Tibial artery (tissue), 4 donors: ENCODE data around the gene ATP6V1D.

Experiments used
- DNase-seq, 2 donors: peaks; one replicate each; pipeline ENCODE4 v3.0.0-alpha.2; 2019
- H3K27ac ChIP-seq, 2 donors: fragments of 200-600 bp; sonication (generic) in 1 of 2; 1 replicate in 1 of 2; 2 replicates in 1 of 2; pipeline ENCODE4 v1.5.1; 2018 to 2019; ENCODE audit warnings: mild to moderate bottlenecking in 1 of 2
- H3K27me3 ChIP-seq, 2 donors: fragments of 200-600 bp; sonication (generic) in 1 of 2; one replicate each; pipeline versions ENCODE4 v1.5.1 to v1.6.0; 2016 to 2019
- H3K36me3 ChIP-seq, 3 donors: fragments of 200-600 bp; sonication (generic) in 2 of 3; one replicate each; pipeline ENCODE4 v1.5.1; 2016 to 2019; ENCODE audit warnings: mild to moderate bottlenecking in 2 of 3
- H3K4me1 ChIP-seq, 4 donors: fragments of 200-600 bp; sonication (generic) in 2 of 4; 1 replicate in 3 of 4; 2 replicates in 1 of 4; pipeline ENCODE4 v1.5.1; 2016 to 2019
- H3K4me3 ChIP-seq, 2 donors: fragments of 200-600 bp; sonication (generic) in 1 of 2; 1 replicate in 1 of 2; 2 replicates in 1 of 2; pipeline ENCODE4 v1.5.1; 2018 to 2019; ENCODE audit warnings: mild to moderate bottlenecking in 2 of 2
- H3K9me3 ChIP-seq, 3 donors: fragments of 200-600 bp; sonication (generic) in 1 of 3; one replicate each; pipeline ENCODE4 v1.5.1; 2016 to 2019
- intact Hi-C: fragments of 100-400 bp; cut with DNase I; formaldehyde crosslinking; loops from one replicate; pipeline ENCODE4 v1.15.0; 2023; ENCODE audit warnings: low total_unique reads
- TF ChIP-seq, protein P1 (sequence below), 2 experiments: fragments of 200-600 bp in 1 of 2; fragments of 450-650 bp in 1 of 2; IDR thresholded peaks; one replicate each; pipeline ENCODE4 v1.5.1; 2017 to 2019; ENCODE audit warnings: antibody characterized with exemption in 2 of 2, mild to moderate bottlenecking in 1 of 2, moderate library complexity in 1 of 2

The ATP6V1D gene

DNA sequence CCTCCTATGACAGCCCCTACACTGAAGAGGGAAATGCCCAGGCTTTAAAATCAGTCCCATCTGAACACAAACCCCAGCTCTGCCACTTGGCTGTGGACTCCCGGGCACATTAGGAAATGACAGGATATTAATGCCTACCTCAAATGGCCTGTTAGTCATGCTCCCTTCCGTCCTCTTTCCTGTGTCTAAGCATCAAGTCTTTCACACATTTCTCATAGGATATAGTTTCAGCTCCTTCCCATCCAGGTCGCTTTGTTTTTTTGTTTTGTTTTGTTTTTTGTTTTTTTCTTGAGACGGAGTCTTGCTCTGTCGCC is 36.2 kb upstream of the ATP6V1D start:
- DNase-seq, result no peak
- H3K9me3 ChIP-seq, result no peaks in the 10 kb centered on the region
- H3K4me3 ChIP-seq, result no peak overlapping the region
- no peaks in the 10 kb centered on the region for H3K36me3 ChIP-seq
- no peaks in the 10 kb centered on the region for H3K4me1 ChIP-seq
- TF ChIP-seq, protein P1, sequence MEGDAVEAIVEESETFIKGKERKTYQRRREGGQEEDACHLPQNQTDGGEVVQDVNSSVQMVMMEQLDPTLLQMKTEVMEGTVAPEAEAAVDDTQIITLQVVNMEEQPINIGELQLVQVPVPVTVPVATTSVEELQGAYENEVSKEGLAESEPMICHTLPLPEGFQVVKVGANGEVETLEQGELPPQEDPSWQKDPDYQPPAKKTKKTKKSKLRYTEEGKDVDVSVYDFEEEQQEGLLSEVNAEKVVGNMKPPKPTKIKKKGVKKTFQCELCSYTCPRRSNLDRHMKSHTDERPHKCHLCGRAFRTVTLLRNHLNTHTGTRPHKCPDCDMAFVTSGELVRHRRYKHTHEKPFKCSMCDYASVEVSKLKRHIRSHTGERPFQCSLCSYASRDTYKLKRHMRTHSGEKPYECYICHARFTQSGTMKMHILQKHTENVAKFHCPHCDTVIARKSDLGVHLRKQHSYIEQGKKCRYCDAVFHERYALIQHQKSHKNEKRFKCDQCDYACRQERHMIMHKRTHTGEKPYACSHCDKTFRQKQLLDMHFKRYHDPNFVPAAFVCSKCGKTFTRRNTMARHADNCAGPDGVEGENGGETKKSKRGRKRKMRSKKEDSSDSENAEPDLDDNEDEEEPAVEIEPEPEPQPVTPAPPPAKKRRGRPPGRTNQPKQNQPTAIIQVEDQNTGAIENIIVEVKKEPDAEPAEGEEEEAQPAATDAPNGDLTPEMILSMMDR (IDR thresholded peaks at IDR 0.05), result no peak
- H3K27me3 ChIP-seq, result no peaks in the 10 kb centered on the region
- intact Hi-C loops, result no loop called here
- no peak overlapping the region for H3K27ac ChIP-seq

DNA sequence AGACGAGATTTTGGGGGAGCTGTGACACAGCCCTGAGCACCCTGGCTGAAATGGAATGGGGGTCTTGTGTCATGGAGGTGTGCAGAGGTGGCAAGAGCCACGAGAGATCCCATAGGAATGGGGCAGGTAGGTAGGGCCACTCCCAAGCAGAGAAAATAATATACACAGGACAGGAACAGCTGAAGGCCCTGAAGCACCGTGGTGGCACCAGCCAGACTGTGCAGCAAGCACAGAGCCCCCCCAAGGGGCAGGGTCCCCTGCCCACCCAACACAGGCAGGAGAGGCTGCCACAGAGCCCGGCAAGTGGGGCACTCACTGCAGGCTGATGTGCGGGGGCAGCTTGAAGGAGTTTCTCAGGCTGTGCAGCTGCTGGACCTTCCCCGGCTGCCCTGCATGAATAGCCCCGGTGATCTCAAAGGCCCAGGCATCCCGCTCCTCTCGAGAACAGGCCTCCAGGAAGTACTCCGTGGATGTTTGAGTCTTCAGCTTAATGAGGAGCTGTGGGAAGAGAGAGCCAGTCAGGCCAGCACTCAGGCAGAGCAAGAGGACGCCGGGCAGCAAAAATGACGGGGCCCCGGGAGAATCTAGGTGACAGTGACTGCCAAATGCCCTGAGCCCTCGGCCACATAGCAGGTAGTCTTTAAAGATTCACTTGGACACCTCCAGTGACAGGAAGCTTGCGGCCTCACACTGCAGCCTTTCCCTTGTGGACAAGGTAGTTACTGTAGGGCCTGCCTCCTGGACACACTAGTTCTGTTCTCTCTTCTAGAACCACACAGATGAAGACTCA is 35.7 kb upstream of the ATP6V1D start:
- no peak for DNase-seq
- TF ChIP-seq, protein P1 (IDR thresholded peaks at IDR 0.05), result no peak
- intact Hi-C loops, result no loop called here
- H3K4me1 ChIP-seq, result no peaks in the 10 kb centered on the region
- no peak overlapping the region for H3K4me3 ChIP-seq
- no peaks in the 10 kb centered on the region for H3K9me3 ChIP-seq
- no peaks in the 10 kb centered on the region for H3K36me3 ChIP-seq
- H3K27ac ChIP-seq, result no peak overlapping the region
- no peaks in the 10 kb centered on the region for H3K27me3 ChIP-seq

DNA sequence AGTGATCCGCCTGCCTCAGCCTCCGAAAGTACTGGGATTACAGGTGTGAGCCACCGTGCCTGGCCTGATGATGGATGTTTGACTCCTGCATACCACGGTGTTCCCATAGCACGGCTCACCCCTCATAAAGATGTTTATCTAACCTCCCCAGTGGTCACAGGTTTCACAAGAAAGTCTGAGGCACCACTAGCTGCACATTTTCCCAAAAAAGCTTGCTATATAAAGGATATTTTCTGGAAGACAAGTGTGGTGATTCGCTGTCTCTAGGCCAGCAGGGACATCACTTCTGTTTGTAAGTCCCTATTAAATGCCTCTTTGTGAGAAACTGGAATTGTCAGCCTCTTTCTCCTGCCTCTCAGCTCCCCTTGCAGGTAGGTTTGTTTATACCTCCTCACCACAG is 34.1 kb upstream of the ATP6V1D start:
- H3K27me3 ChIP-seq, result no peaks in the 10 kb centered on the region
- H3K4me1 ChIP-seq, result no peaks in the 10 kb centered on the region
- intact Hi-C loops, result no loop called here
- no peak overlapping the region for H3K4me3 ChIP-seq
- DNase-seq, result no peak
- H3K27ac ChIP-seq, result no peak overlapping the region
- H3K9me3 ChIP-seq, result no peaks in the 10 kb centered on the region
- TF ChIP-seq, protein P1 (IDR thresholded peaks at IDR 0.05), result no peak
- H3K36me3 ChIP-seq, result no peaks in the 10 kb centered on the region

DNA sequence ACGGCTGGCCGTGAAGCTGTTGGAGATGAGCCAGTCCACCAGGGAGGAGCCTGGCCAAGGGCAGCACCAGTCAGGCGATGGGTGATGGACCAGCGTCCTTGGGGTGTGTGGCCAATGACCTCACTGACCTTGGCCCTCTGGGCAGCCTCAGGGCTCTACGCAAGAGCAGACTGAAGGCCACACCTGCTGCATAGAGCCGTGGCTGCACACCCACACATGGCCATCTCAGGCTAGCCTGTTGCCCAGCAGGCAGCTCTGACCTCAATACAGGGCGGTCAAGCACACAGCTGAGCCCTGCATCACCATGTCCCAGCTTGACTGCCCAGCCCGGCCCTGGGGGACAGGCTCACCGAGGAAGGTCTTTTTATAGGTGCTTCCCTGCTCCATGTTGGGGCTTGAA is 33.2 kb upstream of the ATP6V1D start:
- Histone ChIP-seq H3K27ac (no peak overlapping the region), H3K9me3 (no peaks in the 10 kb centered on the region), H3K27me3 (no peaks in the 10 kb centered on the region), H3K4me3 (no peak overlapping the region), H3K36me3 (peaks cover 0 to 7% (median 1%) of the 10 kb centered on the region in 3 donors), H3K4me1 (no peaks in the 10 kb centered on the region)
- intact Hi-C loops, result no loop called here
- TF ChIP-seq, protein P1 (IDR thresholded peaks at IDR 0.05), result no peak
- no peak for DNase-seq

- Histone ChIP-seq H3K36me3 (peaks cover 0 to 10% (median 5%) of the 10 kb centered on the region in 3 donors), H3K4me1 (no peaks in the 10 kb centered on the region), H3K4me3 (no peak overlapping the region), H3K9me3 (no peaks in the 10 kb centered on the region), H3K27ac (no peak overlapping the region), H3K27me3 (no peaks in the 10 kb centered on the region)
- no peak for DNase-seq
- intact Hi-C loops, result no loop called here
- TF ChIP-seq, protein P1 (IDR thresholded peaks at IDR 0.05), result no peak
Measured at GRCh38 chr14:67392123-67392522, 32.5 kb upstream of the ATP6V1D start.
